Pons (tissue), 1 donor: Measurements from ENCODE around the gene HOXD10.

Experiments
- DNase-seq: peaks from one replicate; pipeline ENCODE4 v3.0.0-alpha.2; 2016; ENCODE audit warnings: low spot score

HOXD10 gene

GRCh38 chr2:176096243-176096985, 20.2 kb upstream of the HOXD10 start:
- DNase-seq, result no peak

DNA sequence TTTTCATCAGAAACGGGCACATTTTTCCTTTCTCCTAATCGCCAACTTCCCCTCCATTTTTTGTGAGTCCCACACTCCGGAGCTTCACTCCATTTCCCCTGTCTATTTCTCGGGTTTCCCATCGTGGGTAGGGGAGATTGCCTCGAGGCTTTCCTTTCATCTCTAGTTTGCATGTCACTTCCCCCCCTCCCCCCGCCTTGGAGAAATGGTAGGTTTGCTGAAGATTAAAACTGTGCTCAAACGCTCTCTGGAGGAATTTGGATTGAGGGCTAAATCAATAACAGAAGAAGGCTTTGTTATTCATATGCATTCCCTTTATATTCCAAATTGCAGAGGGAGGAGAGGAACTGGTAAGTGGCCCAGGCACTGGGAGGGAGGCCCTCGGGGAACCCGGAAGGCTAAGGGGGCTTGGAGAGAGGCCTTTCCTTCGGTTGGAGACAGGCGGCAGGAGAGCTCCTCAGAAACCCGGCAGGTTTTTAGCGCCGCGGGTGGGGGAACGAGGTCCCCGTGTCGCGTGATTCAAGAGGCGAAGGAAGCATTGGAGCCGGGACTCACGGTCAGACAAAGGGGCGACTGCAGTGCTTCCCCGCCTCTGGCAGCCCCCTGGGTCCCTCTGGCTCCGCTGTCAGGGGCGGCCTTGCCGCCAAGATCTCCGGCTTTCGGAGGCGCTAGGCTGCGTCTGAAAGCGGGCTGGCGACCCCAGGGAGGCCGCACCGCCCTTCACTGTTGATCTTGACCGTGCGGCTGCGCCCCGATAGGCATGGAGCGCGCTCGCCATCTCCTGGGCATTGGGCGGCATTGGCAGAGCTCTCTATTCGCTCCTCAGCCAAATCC, 19.4 kb upstream of the HOXD10 start:
- no peak for DNase-seq

- no peak for DNase-seq
Observed at GRCh38 chr2:176097820-176098365, 18.7 kb upstream of the HOXD10 start.

DNA sequence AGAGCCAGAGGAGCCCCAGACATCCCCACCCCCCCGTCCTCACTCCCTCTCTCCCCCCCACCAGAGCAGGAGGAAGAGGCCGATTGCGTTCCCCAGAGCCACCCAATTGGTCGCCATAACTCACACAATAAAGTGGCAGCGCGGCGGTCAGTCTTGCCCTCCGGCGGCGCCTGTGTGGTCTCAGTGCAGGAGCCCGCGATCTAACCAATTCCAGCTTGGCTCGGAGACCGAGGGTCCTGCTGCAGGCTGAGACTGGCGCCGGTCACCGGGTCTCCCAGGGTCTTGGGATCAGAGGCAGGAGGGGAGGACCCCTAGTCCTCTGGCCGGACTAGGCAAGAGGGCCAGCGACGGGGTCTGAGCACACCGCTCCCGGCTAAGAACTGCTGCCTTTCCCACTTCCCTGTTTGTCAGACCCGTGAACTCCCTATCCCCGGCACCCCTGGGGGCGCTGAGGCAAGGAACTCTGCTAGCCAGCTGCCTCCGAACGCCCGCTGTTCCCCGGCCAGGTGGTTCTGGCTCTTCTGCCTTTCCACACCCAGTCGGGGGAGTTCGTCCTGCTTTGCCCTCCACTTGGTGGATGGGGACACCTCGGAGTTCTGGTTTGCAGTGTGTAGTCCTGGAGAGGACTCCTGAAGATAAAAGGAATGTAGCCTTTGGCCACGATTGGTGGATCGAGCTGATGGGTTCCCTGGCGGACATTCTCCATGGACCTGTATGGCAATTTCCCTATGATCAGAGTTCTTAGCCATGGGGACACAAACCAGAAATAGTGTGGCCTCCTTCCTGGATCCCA, 18.0 kb upstream of the HOXD10 start:
- DNase-seq, result no peak

GRCh38 chr2:176099159-176099727, 17.3 kb upstream of the HOXD10 start:
- DNase-seq, result no peak

- no peak for DNase-seq
Observed at GRCh38 chr2:176099728-176100546, 16.6 kb upstream of the HOXD10 start, which contains the start of gene HOXD12. Gene HOXD12, plus strand, starts transcription at chr2:176099795. Its CDS starts 7 bp downstream, at chr2:176099802.

- no peak for DNase-seq
Observed at GRCh38 chr2:176100547-176101140, 15.9 kb upstream of the HOXD10 start.

- no peak for DNase-seq
Observed at GRCh38 chr2:176101216-176101830, 15.3 kb upstream of the HOXD10 start.

- DNase-seq, result no peak
Observed at GRCh38 chr2:176101842-176102241, 14.7 kb upstream of the HOXD10 start.

- DNase-seq, result no peak
Observed at GRCh38 chr2:176102309-176102866, 14.2 kb upstream of the HOXD10 start.

- no peak for DNase-seq
Observed at GRCh38 chr2:176103194-176103593, 13.4 kb upstream of the HOXD10 start.

DNA sequence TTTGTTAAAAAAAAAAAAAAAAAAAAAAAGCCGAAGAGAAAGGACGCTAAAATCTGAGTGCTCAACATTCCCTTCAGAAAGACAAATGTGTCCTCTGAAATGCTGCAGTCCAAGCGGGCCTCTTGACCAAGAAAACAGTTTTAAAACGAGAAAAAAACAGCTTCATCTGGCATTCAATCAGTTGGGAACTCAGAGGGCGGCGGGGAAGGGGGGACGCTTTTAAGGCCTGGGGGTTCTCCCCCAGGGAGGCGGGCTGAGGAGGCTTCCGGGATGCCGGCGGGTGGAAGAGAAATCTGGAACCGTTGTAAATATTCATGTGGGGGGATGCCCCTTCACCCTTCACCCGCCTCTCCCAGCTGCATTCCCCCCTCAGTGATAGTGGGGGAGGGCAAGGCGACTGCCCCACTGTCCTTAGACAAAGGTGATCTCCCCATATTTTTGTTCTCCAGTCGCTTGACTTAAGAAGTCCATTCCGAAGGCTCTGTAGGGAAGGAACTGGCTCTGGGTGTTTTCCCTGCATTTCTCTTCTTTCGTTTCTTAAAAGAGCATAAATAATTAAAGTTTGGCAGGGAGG, 12.7 kb upstream of the HOXD10 start:
- DNase-seq, result no peak

GRCh38 chr2:176104316-176105077, 12.1 kb upstream of the HOXD10 start:
- DNase-seq, result no peak

- DNase-seq, result no peak
Observed at GRCh38 chr2:176105078-176105729, 11.4 kb upstream of the HOXD10 start.

- DNase-seq, result no peak
Observed at GRCh38 chr2:176105730-176106580, 10.6 kb upstream of the HOXD10 start.

- no peak for DNase-seq
Observed at GRCh38 chr2:176106581-176107539, 9.7 kb upstream of the HOXD10 start, which contains the start of gene HOXD11. Gene HOXD11, plus strand, starts transcription at chr2:176107280. Its CDS starts 76 bp downstream, at chr2:176107356.
